K562 (cell line): ENCODE results near the gene TTC31. TPM values are rescaled to one million over a fixed set of nuclear protein-coding genes. Genes with fewer than 3 reads are reported as not detected.

Source experiments
- ATAC-seq: fragments of 200-7000 bp; cut with Tn5 transposase; 3 replicates; pipeline ENCODE4 v1.9.1; 2020; ENCODE audit warnings: moderate library complexity
- BruUV-seq: library from RNA; stranded (reverse); fragments of 400-500 nt; replicated peaks from 2 replicates; lab custom pipeline; 2021; lab: Mats Ljungman, UMichigan
- CTCF ChIA-PET: fragments of 300-600 bp; formaldehyde crosslinking; extraction: SDS; loops from one replicate; lab custom pipeline; 2021; ENCODE audit warnings: low intra/inter-chr PET ratio; lab: Yijun Ruan, JAX
- POLR2A ChIA-PET: fragments of 300-600, 350-650 bp; sonication (Branson Sonifier 250); formaldehyde crosslinking; extraction: SDS; loops from one replicate; lab custom pipeline; 2021; ENCODE audit warnings: antibody characterized with exemption, inconsistent platforms; lab: Yijun Ruan, JAX
- DNase-seq, 4 experiments: peaks; one replicate each; pipeline versions ENCODE4 v3.0.0 to v3.0.0-alpha.2; 2011 to 2018; ENCODE audit warnings: low spot score in 3 of 4, mixed read lengths in 3 of 4; ENCODE audit errors: extremely low read depth in 1 of 4
- FAIRE-seq: peaks from 2 replicates; lab custom pipeline; 2011; peaks lifted over from hg19 to GRCh38; lab: Jason Lieb, UNC
- H2AFZ ChIP-seq: 2 replicates; pipeline ENCODE4 v1.6.0; 2011; ENCODE audit warnings: low read depth, low read length, control low read depth, inconsistent platforms
- H3K27ac ChIP-seq: fragments of 200-600 bp; 3 replicates; pipeline ENCODE4 v1.8.0; 2011; ENCODE audit warnings: low read depth, mild to moderate bottlenecking, control low read depth, inconsistent platforms, low read length, moderate library complexity, mixed read lengths; ENCODE audit errors: extremely low read depth
- H3K27me3 ChIP-seq, 2 experiments: fragments of 300-600 bp in 1 of 2; 2 replicates in 1 of 2; 3 replicates in 1 of 2; pipeline versions ENCODE4 v1.6.0 to v1.8.0; 2011; ENCODE audit warnings: inconsistent platforms in 2 of 2, low read length in 2 of 2, mild to moderate bottlenecking in 1 of 2, mixed read lengths in 1 of 2, moderate library complexity in 1 of 2; ENCODE audit not compliant: control insufficient read depth in 2 of 2, insufficient read depth in 2 of 2
- H3K36me3 ChIP-seq: fragments of 300-600 bp; 3 replicates; pipeline ENCODE4 v1.8.0; 2011; ENCODE audit warnings: mild to moderate bottlenecking, low read length, inconsistent platforms; ENCODE audit not compliant: control insufficient read depth, insufficient read depth
- H3K4me1 ChIP-seq, 2 experiments: fragments of 200-600 bp in 1 of 2; replicated peaks in 1 of 2; 2 replicates in 1 of 2; 3 replicates in 1 of 2; pipeline versions ENCODE4 v1.5.1 to v1.8.0; 2011; ENCODE audit warnings: inconsistent platforms in 2 of 2, low read length in 2 of 2, mild to moderate bottlenecking in 1 of 2, mixed read lengths in 1 of 2, moderate library complexity in 1 of 2; ENCODE audit not compliant: control insufficient read depth in 2 of 2, insufficient read depth in 2 of 2
- H3K4me2 ChIP-seq: 2 replicates; pipeline ENCODE4 v1.6.1; 2011; ENCODE audit warnings: low read length, control low read depth, inconsistent platforms, mixed read lengths; ENCODE audit not compliant: insufficient read depth
- H3K4me3 ChIP-seq: fragments of 200-600 bp; sonication (generic), shearing (Covaris generic); 2 replicates; pipeline ENCODE4 v1.5.1; 2016; ENCODE audit warnings: control low read depth, inconsistent platforms
- H3K79me2 ChIP-seq: fragments of 200-600 bp; 3 replicates; pipeline ENCODE4 v1.8.0; 2011; ENCODE audit warnings: low read length, inconsistent platforms; ENCODE audit not compliant: control insufficient read depth, insufficient read depth
- H3K9ac ChIP-seq, 2 experiments: 2 replicates each; pipeline versions ENCODE4 v1.6.0 to v1.6.1; 2011; ENCODE audit warnings: low read depth in 2 of 2, low read length in 2 of 2, control low read depth in 1 of 2, inconsistent platforms in 1 of 2, mild to moderate bottlenecking in 1 of 2, mixed read lengths in 1 of 2; ENCODE audit not compliant: insufficient read depth in 1 of 2
- H3K9me1 ChIP-seq: one replicate; pipeline ENCODE4 v1.6.0; 2011; ENCODE audit warnings: inconsistent platforms, mild to moderate bottlenecking, low read length, moderate library complexity; ENCODE audit not compliant: control insufficient read depth, insufficient read depth
- H3K9me3 ChIP-seq: replicated peaks from 2 replicates; pipeline ENCODE4 v1.5.1; 2011; ENCODE audit warnings: low read depth, low read length, inconsistent platforms; ENCODE audit not compliant: control insufficient read depth, insufficient read depth
- H4K20me1 ChIP-seq: replicated peaks from 2 replicates; pipeline ENCODE4 v1.6.1; 2011; ENCODE audit warnings: low read length, inconsistent platforms, mixed read lengths; ENCODE audit not compliant: control insufficient read depth, insufficient read depth
- ATF1 ChIP-seq, 2 experiments: fragments of 450-650 bp in 1 of 2; IDR thresholded peaks; 2 replicates each; pipeline ENCODE4 v1.6.1; 2016; ENCODE audit warnings: missing compliant biosample characterization in 1 of 2, missing genetic modification characterization in 1 of 2
- MBD1 ChIP-seq: fragments of 250-450 bp; sonication (Bioruptor Pico); IDR thresholded peaks from 2 replicates; pipeline ENCODE4 v1.8.0; 2022; ENCODE audit warnings: inconsistent platforms
- PBX2 ChIP-seq, 2 experiments: IDR thresholded peaks in 1 of 2; conservative IDR thresholded peaks in 1 of 2; 2 replicates each; pipeline ENCODE4 v1.6.1; 2016; ENCODE audit warnings: low read depth in 2 of 2, mild to moderate bottlenecking in 1 of 2, missing compliant biosample characterization in 1 of 2, missing genetic modification characterization in 1 of 2, moderate library complexity in 1 of 2
- POLR2A ChIP-seq: fragments of 450-650 bp; conservative IDR thresholded peaks from 2 replicates; pipeline ENCODE4 v1.6.1; 2016
- RBM25 ChIP-seq: fragments of 200-400 bp; formaldehyde crosslinking; IDR thresholded peaks from 2 replicates; pipeline ENCODE4 v1.6.1; 2018; ENCODE audit warnings: low read length, low read depth, moderate library complexity; ENCODE audit not compliant: severe bottlenecking
- ZBTB33 ChIP-seq: sonication (generic); formaldehyde crosslinking; IDR thresholded peaks from 2 replicates; pipeline ENCODE4 v1.8.1; 2023; ENCODE audit warnings: mild to moderate bottlenecking, missing genetic modification reagents
- ZNF395 ChIP-seq: fragments of 200-800 bp; sonication (Bioruptor generic); IDR thresholded peaks from 2 replicates; pipeline ENCODE4 v1.6.1; 2017; ENCODE audit warnings: missing genetic modification characterization, missing compliant biosample characterization
- ZNF75A ChIP-seq: fragments of 450-650 bp; formaldehyde crosslinking; IDR thresholded peaks from 2 replicates; pipeline ENCODE4 v1.4.0; 2020; ENCODE audit warnings: mild to moderate bottlenecking
- WGBS: fragments of 100-300 bp; shearing (Covaris generic); methylation state at CpG from one replicate; pipeline ENCODE4 v1.1.6; 2016; ENCODE audit warnings: low coverage, mixed read lengths; ENCODE audit not compliant: insufficient coverage; ENCODE audit errors: missing lambda C conversion rate; 5-methylcytosine and 5-hydroxymethylcytosine counted together
- in situ Hi-C: fragments of 300-500 bp; cut with MboI; formaldehyde crosslinking; loops from 4 replicates; pipeline ENCODE4 v1.15.0; 2018; ENCODE audit warnings: inconsistent platforms, mixed read lengths
- intact Hi-C: fragments of 100-400 bp; cut with micrococcal nuclease; formaldehyde crosslinking; loops from 2 replicates; pipeline ENCODE4 v1.14.2; 2022
- polyA plus RNA-seq, 8 experiments: library from polyadenylated mRNA; depleted of rRNA in 4 of 8; stranded (reverse) in 5 of 8; unstranded in 3 of 8; fragments of >200 nt; fragmentation: Nextera tagmentation in 2 of 8; fragmentation: Illumina TruSeq in 1 of 8; extraction: Ambion mirVana in 2 of 8; extraction: Trizol in 1 of 8; gene quantifications; 2 replicates each; pipeline versions ENCODE4 v1.2.1 to v1.2.3, GENCODE V29; 2011 to 2014; ENCODE audit warnings: inconsistent platforms in 1 of 8, missing spikeins in 1 of 8
- total RNA-seq, 7 experiments: library from RNA; depleted of rRNA in 6 of 7; stranded (reverse); fragments of >200 nt in 6 of 7; fragmentation: Illumina TruSeq in 2 of 7; extraction: Trizol in 2 of 7; gene quantifications; 2 replicates each; pipeline versions ENCODE4 v1.2.1 to v1.2.3, GENCODE V29; 2011 to 2021; ENCODE audit warnings: low replicate concordance in 1 of 7

The TTC31 gene
- total and polyA plus RNA-seq, 9 of the 15 experiments (the other 6 are each of a cell fraction or from before 2014, with no cell fraction given) = 4.7 to 30.5 (median 15.9) TPM

- TF ChIP-seq ZNF75A (CRISPR knock-in tag) = no peak
- 0 out of 2 replicates have a peak, but pooled peaks have one; percentile 62 for TF ChIP-seq MBD1 (CRISPR knock-in tag)
- peak; percentile 37; the same call in 1 of the 2 replicates for TF ChIP-seq ZBTB33
Observed at GRCh38 chr2:74457549-74458131, 25.2 kb upstream of the TTC31 start (continued).

GRCh38 chr2:74458132-74458937 lies 24.5 kb upstream of the TTC31 start, which contains the start of gene WBP1:
Gene WBP1 (plus strand): TSS chr2:74458438. CDS start chr2:74458603, 165 bp downstream.
- Histone ChIP-seq H3K4me2 (peak within 1 kb of the TSS; percentile 87), H3K36me3 (peaks cover 34% of the 10 kb centered on the region), H3K4me1 (peaks cover 7 to 34% of the 10 kb centered on the region in 2 experiments), H3K9me1 (no peaks in the 10 kb centered on the region), H2AFZ (peak within 1 kb of the TSS; percentile 28), H3K79me2 (peaks cover 14% of the 10 kb centered on the region; the same call in 1 of the 3 replicates), H3K27ac (peak within 1 kb of the TSS; percentile 31; the same call in 1 of the 3 replicates), H3K27me3 (no peaks in the 10 kb centered on the region), H3K4me3 (peak within 1 kb of the TSS; percentile 53), H4K20me1 (no peaks in the 10 kb centered on the region; the same call in 1 of the 2 replicates), H3K9ac (peak within 1 kb of the TSS; percentile 37 to 85; a peak in 3 of 4 replicates), H3K9me3 (no peaks in the 10 kb centered on the region)
- 28% methylated on average over 30 of the region's 38 CpGs for WGBS
- FAIRE-seq = peak; percentile 100
- DNase-seq = peak; percentile 80 to 98 (median 88)
- ChIA-PET CTCF (no interaction called here), POLR2A (interaction anchor here (0.6 to 2.5 kb wide), 11 partner anchors 9 to 135 kb away, joined by 3 to 12 read pairs (median 3); partner anchors contain the start of genes AUP1, HTRA2 and MRPL53)
- in situ Hi-C loops = no loop called here
- intact Hi-C loops = no loop called here
- TSS peak; percentile 27 for BruUV-seq
- ATAC-seq = peak; percentile 90
- TF ChIP-seq ATF1 (CRISPR knock-in tag; IDR thresholded peaks at IDR 0.05) = no peak
- TF ChIP-seq ATF1 (tag; IDR thresholded peaks at IDR 0.05) = peak; percentile 92
- peak; percentile 88 for TF ChIP-seq PBX2 (CRISPR knock-in tag; IDR thresholded peaks at IDR 0.05; ENCODE audit: low read depth)
- peak; percentile 99 for TF ChIP-seq PBX2 (tag; conservative IDR thresholded peaks at IDR 0.05; ENCODE audit: low read depth)
- peak; percentile 85 for TF ChIP-seq RBM25
- peak; percentile 66 for TF ChIP-seq POLR2A
- TF ChIP-seq ZNF395 (CRISPR knock-in tag) = peak; percentile 77; the same call in 1 of the 2 replicates
